A549 (cell line): Measurements from ENCODE around the gene IPMK. TPM values are rescaled to one million over a fixed set of nuclear protein-coding genes. Genes with fewer than 3 reads are reported as not detected.
A peak's percentile ranks its signal among the peaks of the same experiment; 100 is the strongest.
"Not testable (repeated sequence)": the region's sequence is repeated elsewhere in the genome, so short reads cannot be mapped to it uniquely, and the experiment has no call there.

Experiments
- ATAC-seq, 2 experiments: fragments of 200-7000 bp in 1 of 2; fragments of >200 bp in 1 of 2; cut with Nextera tagmentation in 1 of 2; cut with Tn5 transposase in 1 of 2; 3 replicates each; pipeline versions ENCODE4 v1.8.0 to v1.9.1; 2018 to 2020; ENCODE audit warnings: mild to moderate bottlenecking in 1 of 2, moderate library complexity in 1 of 2
- CTCF ChIA-PET: fragments of 300-600 bp; sonication (Branson Sonifier 250); formaldehyde crosslinking; extraction: SDS; loops from one replicate; lab custom pipeline; 2021; ENCODE audit warnings: antibody characterized with exemption, inconsistent platforms; lab: Yijun Ruan, JAX
- POLR2A ChIA-PET: fragments of 350-600 bp; formaldehyde crosslinking; extraction: SDS; loops from one replicate; lab custom pipeline; 2021; ENCODE audit warnings: antibody characterized with exemption, inconsistent platforms; lab: Yijun Ruan, JAX
- DNase-seq, 2 experiments: peaks; one replicate each; pipeline versions ENCODE4 v3.0.0 to v3.0.0-alpha.2; 2011 to 2016; ENCODE audit warnings: low read depth in 1 of 2, low spot score in 1 of 2
- FAIRE-seq: peaks from 2 replicates; lab custom pipeline; 2011; peaks lifted over from hg19 to GRCh38; lab: Jason Lieb, UNC
- H3K27ac ChIP-seq, 2 experiments: fragments of >200 bp; sonication (Bioruptor Twin); formaldehyde crosslinking; 3 replicates each; pipeline ENCODE4 v1.5.1; 2016 to 2017
- H3K4me1 ChIP-seq: fragments of >200 bp; sonication (Bioruptor Twin); formaldehyde crosslinking; 3 replicates; pipeline ENCODE4 v1.6.1; 2016
- H3K4me2 ChIP-seq: fragments of >200 bp; sonication (Bioruptor Twin); formaldehyde crosslinking; 3 replicates; pipeline ENCODE4 v1.6.1; 2016
- H3K4me3 ChIP-seq: fragments of >200 bp; sonication (Bioruptor Twin); formaldehyde crosslinking; 3 replicates; pipeline ENCODE4 v1.5.1; 2016
- H3K9me3 ChIP-seq: fragments of >200 bp; sonication (Bioruptor Twin); formaldehyde crosslinking; 3 replicates; pipeline ENCODE4 v1.6.1; 2016
- CBX2 ChIP-seq: fragments of 200-600 bp; sonication (generic); IDR thresholded peaks from 2 replicates; pipeline ENCODE4 v1.6.1; 2016; ENCODE audit warnings: low read depth, mild to moderate bottlenecking, borderline replicate concordance
- CBX8 ChIP-seq: fragments of 200-600 bp; sonication (generic); IDR thresholded peaks from 2 replicates; pipeline ENCODE4 v1.6.1; 2016
- CEBPB ChIP-seq, 2 experiments: fragments of >200 bp in 1 of 2; sonication (Bioruptor Twin) in 1 of 2; formaldehyde crosslinking in 1 of 2; IDR thresholded peaks; 2 replicates each; pipeline ENCODE4 v1.6.1; 2012 to 2016
- CHD4 ChIP-seq: fragments of 200-600 bp; sonication (generic); IDR thresholded peaks from 2 replicates; pipeline ENCODE4 v1.6.1; 2016; ENCODE audit warnings: antibody characterized with exemption, mild to moderate bottlenecking, borderline replicate concordance
- E2F6 ChIP-seq: IDR thresholded peaks from 2 replicates; pipeline ENCODE4 v1.6.1; 2012; ENCODE audit warnings: low read depth, borderline replicate concordance
- ELK1 ChIP-seq: fragments of 150-350 bp; IDR thresholded peaks from 2 replicates; pipeline ENCODE4 v1.6.1; 2014; ENCODE audit warnings: low read depth, mild to moderate bottlenecking, low read length
- EP300 ChIP-seq, 2 experiments: fragments of >200 bp; sonication (Bioruptor Twin); formaldehyde crosslinking; IDR thresholded peaks; 2 replicates in 1 of 2; 3 replicates in 1 of 2; pipeline ENCODE4 v1.6.1; 2016 to 2017
- FOSB ChIP-seq: fragments of 250-450 bp; sonication (Bioruptor Pico); IDR thresholded peaks from 2 replicates; pipeline ENCODE4 v1.5.0; 2020; ENCODE audit warnings: mild to moderate bottlenecking, moderate library complexity
- FOSL2 ChIP-seq, 2 experiments: fragments of 450-650 bp in 1 of 2; fragments of >200 bp in 1 of 2; sonication (Bioruptor Twin) in 1 of 2; formaldehyde crosslinking; IDR thresholded peaks; 2 replicates each; pipeline versions ENCODE4 v1.5.0 to v1.6.1; 2016 to 2020; ENCODE audit warnings: mild to moderate bottlenecking in 1 of 2, moderate library complexity in 1 of 2
- HOXB5 ChIP-seq: fragments of 250-450 bp; sonication (Bioruptor Pico); IDR thresholded peaks from 2 replicates; pipeline ENCODE4 v1.5.0; 2020; ENCODE audit warnings: mild to moderate bottlenecking, moderate library complexity
- JUN ChIP-seq, 2 experiments: fragments of >200 bp; sonication (Bioruptor Twin); formaldehyde crosslinking; IDR thresholded peaks; 2 replicates in 1 of 2; 3 replicates in 1 of 2; pipeline ENCODE4 v1.6.1; 2016 to 2017
- MAFK ChIP-seq: fragments of 450-650 bp; IDR thresholded peaks from 2 replicates; pipeline ENCODE4 v1.6.1; 2014; ENCODE audit not compliant: partially characterized antibody
- MAX ChIP-seq: IDR thresholded peaks from 2 replicates; pipeline ENCODE4 v1.6.1; 2012
- NR3C1 ChIP-seq: fragments of >200 bp; sonication (Bioruptor Twin); formaldehyde crosslinking; IDR thresholded peaks from 3 replicates; pipeline ENCODE4 v1.6.1; 2017
- PHF8 ChIP-seq: fragments of 200-600 bp; sonication (generic); IDR thresholded peaks from 2 replicates; pipeline ENCODE4 v1.6.1; 2016; ENCODE audit warnings: low read depth, mild to moderate bottlenecking, antibody characterized with exemption, moderate library complexity, borderline replicate concordance
- TFCP2L1 ChIP-seq: fragments of 250-450 bp; sonication (Bioruptor Pico); IDR thresholded peaks from 2 replicates; pipeline ENCODE4 v1.5.0; 2021; ENCODE audit warnings: mild to moderate bottlenecking
- ZFP36 ChIP-seq: fragments of 450-650 bp; IDR thresholded peaks from 2 replicates; pipeline ENCODE4 v1.6.1; 2014; ENCODE audit warnings: borderline replicate concordance; ENCODE audit not compliant: partially characterized antibody
- ZSCAN20 ChIP-seq: fragments of 250-450 bp; sonication (Bioruptor Pico); IDR thresholded peaks from 2 replicates; pipeline ENCODE4 v1.8.0; 2022; ENCODE audit warnings: mild to moderate bottlenecking, moderate library complexity
- WGBS: methylation state at CpG from one replicate; pipeline ENCODE4 v1.1.6; 2017; ENCODE audit errors: missing lambda C conversion rate; 5-methylcytosine and 5-hydroxymethylcytosine counted together
- polyA plus RNA-seq, 4 experiments: library from polyadenylated mRNA; depleted of rRNA in 3 of 4; stranded (reverse); fragments of >200 nt; fragmentation: RNase III in 1 of 4; extraction: RNeasy Plus Mini Kit Qiagen cat#74134 plus additional on column Dnase treatment in 1 of 4; gene quantifications; 2 replicates in 3 of 4; 3 replicates in 1 of 4; pipeline ENCODE4 v1.2.3, GENCODE V29; 2011 to 2017
- TF ChIP-seq, protein P1 (sequence below): fragments of 250-450 bp; sonication (Bioruptor Pico); IDR thresholded peaks from 2 replicates; pipeline ENCODE4 v1.5.0; 2020; ENCODE audit warnings: low read depth, mild to moderate bottlenecking, moderate library complexity
- TF ChIP-seq, protein P2 (sequence below): fragments of 250-450 bp; sonication (Bioruptor Pico); IDR thresholded peaks from 2 replicates; pipeline ENCODE4 v1.5.0; 2021; ENCODE audit warnings: mild to moderate bottlenecking, moderate library complexity, borderline replicate concordance

Gene IPMK
- polyA plus RNA-seq, 2 of the 4 experiments (the other 2 are of a cell fraction) = 2.9 to 5.6 TPM

DNA sequence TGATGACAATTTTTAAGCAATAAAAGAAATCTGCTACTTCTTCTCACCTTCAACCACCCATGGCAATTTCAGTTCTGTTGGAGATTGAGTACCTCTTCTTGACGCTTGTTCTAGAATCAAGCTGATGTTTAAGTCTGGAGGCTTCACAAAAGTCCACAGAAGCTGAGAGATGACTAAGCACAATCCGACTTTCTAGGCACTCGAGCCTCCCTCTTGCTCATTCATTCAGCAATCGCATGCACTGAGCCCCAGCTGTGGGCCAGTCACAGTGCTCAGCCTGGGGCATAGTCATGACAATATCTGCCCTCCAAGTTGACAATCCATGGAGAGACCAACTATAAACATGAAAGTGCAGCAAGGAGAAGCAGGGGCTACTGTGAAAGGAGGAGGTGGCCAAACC is 103.2 kb downstream of the IPMK start:
- CTCF ChIA-PET = interaction anchor here (1.2 to 3.4 kb wide), 4 partner anchors 11 to 13 kb away, joined by 3 to 27 read pairs (median 14); no protein-coding TSS in a partner anchor
- ATAC-seq = no peak
- no peak overlapping the region for H3K4me2 ChIP-seq
- TF ChIP-seq CHD4 (no peak), MAFK (peak; percentile 31), ZFP36 (no peak)
- H3K4me1 ChIP-seq = no peaks in the 10 kb centered on the region
- POLR2A ChIA-PET = no interaction called here
- no peak for DNase-seq
- H3K27ac ChIP-seq = no peak overlapping the region
- WGBS = 57% methylated on average over 4 of the region's 4 CpGs
- H3K9me3 ChIP-seq = no peaks in the 10 kb centered on the region
- FAIRE-seq = no peak
- H3K4me3 ChIP-seq = no peak overlapping the region

DNA sequence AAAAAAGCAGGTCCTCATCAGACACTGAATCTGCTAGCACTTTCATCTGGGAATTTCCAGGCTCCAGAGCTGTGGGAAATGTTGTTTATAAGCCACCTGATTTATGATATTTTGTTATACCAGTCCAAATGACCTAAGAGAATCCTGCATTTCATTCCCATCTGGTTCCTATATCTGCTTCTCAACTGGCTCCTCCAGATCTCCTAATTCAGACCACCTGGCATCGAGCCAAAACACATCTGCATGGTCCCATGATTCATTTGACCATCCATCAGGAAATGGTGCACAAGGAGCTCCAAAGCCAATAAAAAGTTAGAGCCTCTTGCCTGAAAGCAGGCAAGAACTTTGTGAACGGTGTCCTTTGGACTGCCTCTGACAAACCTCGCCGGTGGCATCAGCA is 108.9 kb downstream of the IPMK start:
- TF ChIP-seq EP300 (IDR thresholded peaks at IDR 0.05) = no peak
- TF ChIP-seq FOSB = no peak
- no peak for TF ChIP-seq PHF8
- no peak for TF ChIP-seq HOXB5 (CRISPR knock-in tag)
- TF ChIP-seq, protein P1, sequence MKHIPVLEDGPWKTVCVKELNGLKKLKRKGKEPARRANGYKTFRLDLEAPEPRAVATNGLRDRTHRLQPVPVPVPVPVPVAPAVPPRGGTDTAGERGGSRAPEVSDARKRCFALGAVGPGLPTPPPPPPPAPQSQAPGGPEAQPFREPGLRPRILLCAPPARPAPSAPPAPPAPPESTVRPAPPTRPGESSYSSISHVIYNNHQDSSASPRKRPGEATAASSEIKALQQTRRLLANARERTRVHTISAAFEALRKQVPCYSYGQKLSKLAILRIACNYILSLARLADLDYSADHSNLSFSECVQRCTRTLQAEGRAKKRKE = no peak
- TF ChIP-seq FOSL2 (IDR thresholded peaks at IDR 0.05) = no peak
- no peak for TF ChIP-seq FOSL2 (CRISPR knock-in tag; IDR thresholded peaks at IDR 0.05)
- TF ChIP-seq ELK1 = no peak
- no peak for TF ChIP-seq MAX
- DNase-seq (no peak), FAIRE-seq (no peak), ATAC-seq (no peak)
- ChIA-PET POLR2A (no interaction called here), CTCF (no interaction called here)
- H3K9me3 ChIP-seq = no peaks in the 10 kb centered on the region
- H3K4me1 ChIP-seq = no peaks in the 10 kb centered on the region
- H3K27ac ChIP-seq = no peak overlapping the region
- no peak overlapping the region for H3K4me3 ChIP-seq
- no peak overlapping the region for H3K4me2 ChIP-seq
- WGBS = 63% methylated on average over 4 of the region's 4 CpGs

GRCh38 chr10:58157076-58157766 is 110.5 kb downstream of the IPMK start:
- Histone ChIP-seq H3K4me1 (no peaks in the 10 kb centered on the region), H3K9me3 (no peaks in the 10 kb centered on the region), H3K4me3 (no peak overlapping the region), H3K27ac (no peak overlapping the region), H3K4me2 (no peak overlapping the region)
- POLR2A ChIA-PET = no interaction called here
- TF ChIP-seq CEBPB (IDR thresholded peaks at IDR 0.05) (0 out of 4 replicates have a peak, but pooled peaks of 1 of the 2 experiments have one; percentile 24), MAFK (peak; percentile 11), FOSB (no peak)
- FAIRE-seq (no peak), DNase-seq (peak in 1 of 2 experiments; percentile 47), ATAC-seq (peak; percentile 53 to 56; a peak in 4 of 6 replicates)
- CTCF ChIA-PET = interaction anchor here (2.0 kb wide), 1 partner anchor 93 kb away, joined by 5 read pairs; no protein-coding TSS in a partner anchor
- 13% methylated on average over 7 of the region's 7 CpGs for WGBS

- DNase-seq, H3K9me3 ChIP-seq, FAIRE-seq, POLR2A ChIA-PET, H3K4me3 ChIP-seq, H3K4me2 ChIP-seq, ATAC-seq, H3K27ac ChIP-seq, CTCF ChIA-PET, H3K4me1 ChIP-seq: not testable (repeated sequence)
- 26% methylated on average over 2 of the region's 2 CpGs for WGBS
Measured at GRCh38 chr10:58155941-58156340, 111.8 kb downstream of the IPMK start.

GRCh38 chr10:58153751-58154150 is 113.9 kb downstream of the IPMK start:
- ChIA-PET CTCF (interaction anchor here (0.9 to 3.4 kb wide), 8 partner anchors 10 to 817 kb away, joined by 3 to 27 read pairs (median 8); no protein-coding TSS in a partner anchor), POLR2A (interaction anchor here (1.3 kb wide), 1 partner anchor 115 kb away, joined by 4 read pairs; the partner anchor contains the start of gene CISD1)
- 50% methylated on average over 1 of the region's 1 CpG for WGBS
- FAIRE-seq (no peak), DNase-seq (no peak), ATAC-seq (no peak)
- H3K4me2 ChIP-seq = no peak overlapping the region
- H3K9me3 ChIP-seq = no peaks in the 10 kb centered on the region
- no peak overlapping the region for H3K27ac ChIP-seq
- no peaks in the 10 kb centered on the region for H3K4me1 ChIP-seq
- H3K4me3 ChIP-seq = no peak overlapping the region
- TF ChIP-seq JUN (IDR thresholded peaks at IDR 0.05) (no peak), CEBPB (IDR thresholded peaks at IDR 0.05) (no peak), E2F6 (no peak), FOSB (no peak), TFCP2L1 (CRISPR knock-in tag) (no peak), ZSCAN20 (CRISPR knock-in tag) (no peak), NR3C1 (no peak), CBX8 (no peak), CHD4 (no peak), CBX2 (no peak), PHF8 (no peak)
- TF ChIP-seq, protein P2, sequence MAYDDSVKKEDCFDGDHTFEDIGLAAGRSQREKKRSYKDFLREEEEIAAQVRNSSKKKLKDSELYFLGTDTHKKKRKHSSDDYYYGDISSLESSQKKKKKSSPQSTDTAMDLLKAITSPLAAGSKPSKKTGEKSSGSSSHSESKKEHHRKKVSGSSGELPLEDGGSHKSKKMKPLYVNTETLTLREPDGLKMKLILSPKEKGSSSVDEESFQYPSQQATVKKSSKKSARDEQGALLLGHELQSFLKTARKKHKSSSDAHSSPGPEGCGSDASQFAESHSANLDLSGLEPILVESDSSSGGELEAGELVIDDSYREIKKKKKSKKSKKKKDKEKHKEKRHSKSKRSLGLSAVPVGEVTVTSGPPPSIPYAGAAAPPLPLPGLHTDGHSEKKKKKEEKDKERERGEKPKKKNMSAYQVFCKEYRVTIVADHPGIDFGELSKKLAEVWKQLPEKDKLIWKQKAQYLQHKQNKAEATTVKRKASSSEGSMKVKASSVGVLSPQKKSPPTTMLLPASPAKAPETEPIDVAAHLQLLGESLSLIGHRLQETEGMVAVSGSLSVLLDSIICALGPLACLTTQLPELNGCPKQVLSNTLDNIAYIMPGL (CRISPR knock-in tag) = no peak
